HepG2 (cell line): ENCODE data around the gene VAC14. TPM values are rescaled to one million over a fixed set of nuclear protein-coding genes. Genes with fewer than 3 reads are reported as not detected.
A peak's percentile ranks its signal among the peaks of the same experiment; 100 is the strongest.

ENCODE experiments used
- ARNTL ChIP-seq: sonication (generic); formaldehyde crosslinking; IDR thresholded peaks from 2 replicates; pipeline ENCODE4 v1.4.0; 2020; ENCODE audit warnings: mild to moderate bottlenecking, missing genetic modification reagents
- CCAR2 ChIP-seq: fragments of 200-400 bp; formaldehyde crosslinking; optimal IDR thresholded peaks from 2 replicates; pipeline ENCODE3; 2018; ENCODE audit warnings: low read depth, mild to moderate bottlenecking, low read length, moderate library complexity
- DNMT1 ChIP-seq: sonication (generic); formaldehyde crosslinking; IDR thresholded peaks from 2 replicates; pipeline ENCODE4 v1.5.1; 2020; ENCODE audit warnings: mild to moderate bottlenecking, missing genetic modification reagents
- FOXA1 ChIP-seq, 2 experiments: fragments of 450-650 bp in 1 of 2; sonication (generic) in 1 of 2; formaldehyde crosslinking in 1 of 2; IDR thresholded peaks; 2 replicates each; pipeline versions ENCODE4 v1.4.0 to v1.6.1; 2016 to 2020; ENCODE audit warnings: missing genetic modification reagents in 1 of 2
- HNRNPLL ChIP-seq: fragments of 200-400 bp; formaldehyde crosslinking; IDR thresholded peaks from 2 replicates; pipeline ENCODE4 v1.6.1; 2017; ENCODE audit warnings: mild to moderate bottlenecking, low read depth, low read length; ENCODE audit not compliant: poor library complexity, severe bottlenecking
- LCORL ChIP-seq, 2 experiments: fragments of 450-650 bp in 1 of 2; sonication (generic) in 1 of 2; formaldehyde crosslinking in 1 of 2; IDR thresholded peaks; 2 replicates each; pipeline versions ENCODE4 v1.5.0 to v1.6.1; 2017 to 2020; ENCODE audit warnings: antibody characterized with exemption in 1 of 2, missing genetic modification reagents in 1 of 2
- NFATC3 ChIP-seq: sonication (generic); formaldehyde crosslinking; IDR thresholded peaks from 2 replicates; pipeline ENCODE4 v1.5.1; 2020; ENCODE audit warnings: mild to moderate bottlenecking, missing genetic modification reagents
- RCOR2 ChIP-seq: IDR thresholded peaks from 2 replicates; pipeline ENCODE4 v1.6.1; 2016; ENCODE audit warnings: missing biosample characterization, missing genetic modification reagents
- TBP ChIP-seq: sonication (generic); formaldehyde crosslinking; IDR thresholded peaks from 2 replicates; pipeline ENCODE4 v1.5.0; 2020; ENCODE audit warnings: missing genetic modification reagents
- TCF7 ChIP-seq: sonication (generic); IDR thresholded peaks from 2 replicates; pipeline ENCODE4 v1.6.1; 2016; ENCODE audit warnings: antibody characterized with exemption, low read depth
- ZMYM3 ChIP-seq: sonication (generic); formaldehyde crosslinking; IDR thresholded peaks from 2 replicates; pipeline ENCODE4 v1.5.1; 2020; ENCODE audit warnings: mild to moderate bottlenecking, missing genetic modification reagents
- ZNF563 ChIP-seq: sonication (generic); formaldehyde crosslinking; IDR thresholded peaks from 2 replicates; pipeline ENCODE4 v1.8.0; 2022; ENCODE audit warnings: mild to moderate bottlenecking, moderate library complexity, missing genetic modification reagents
- ZNF616 ChIP-seq: sonication (generic); formaldehyde crosslinking; IDR thresholded peaks from 2 replicates; pipeline ENCODE4 v1.5.0; 2020; ENCODE audit warnings: low read depth, mild to moderate bottlenecking, missing genetic modification reagents
- ZNF883 ChIP-seq: sonication (generic); formaldehyde crosslinking; IDR thresholded peaks from 2 replicates; pipeline ENCODE4 v1.5.1; 2020; ENCODE audit warnings: mild to moderate bottlenecking, missing genetic modification reagents; ENCODE audit errors: not compliant biosample characterization
- ZSCAN20 ChIP-seq: sonication (generic); formaldehyde crosslinking; IDR thresholded peaks from 2 replicates; pipeline ENCODE4 v1.4.0; 2020; ENCODE audit warnings: missing genetic modification reagents, mild to moderate bottlenecking, borderline replicate concordance
- polyA plus RNA-seq, 8 experiments: library from polyadenylated mRNA; depleted of rRNA in 3 of 8; stranded (reverse) in 7 of 8; unstranded in 1 of 8; fragments of >200 nt; fragmentation: Illumina TruSeq in 4 of 8; extraction: Trizol in 4 of 8; gene quantifications; 2 replicates each; pipeline versions ENCODE4 v1.2.1 to v1.2.3, GENCODE V29; 2011 to 2016; ENCODE audit warnings: low read depth in 4 of 8, missing spikeins in 1 of 8, mixed read lengths in 1 of 8; ENCODE audit not compliant: insufficient read depth in 1 of 8
- total RNA-seq, 5 experiments: library from RNA; depleted of rRNA; stranded (reverse); fragments of >200 nt; fragmentation: Illumina TruSeq; extraction: Trizol; gene quantifications; 2 replicates each; pipeline ENCODE4 v1.2.3, GENCODE V29; 2016; ENCODE audit warnings: low read depth in 1 of 5
- TF ChIP-seq, protein P1 (sequence below): sonication (generic); formaldehyde crosslinking; IDR thresholded peaks from 2 replicates; pipeline ENCODE4 v1.4.0; 2020; ENCODE audit warnings: missing genetic modification reagents, borderline replicate concordance
- TF ChIP-seq, protein P2 (sequence below): sonication (generic); formaldehyde crosslinking; IDR thresholded peaks from 2 replicates; pipeline ENCODE4 v1.4.0; 2020; ENCODE audit warnings: missing genetic modification reagents
- TF ChIP-seq, protein P3 (sequence below): sonication (generic); formaldehyde crosslinking; IDR thresholded peaks from 2 replicates; pipeline ENCODE4 v1.5.0; 2020; ENCODE audit warnings: mild to moderate bottlenecking, missing genetic modification reagents, borderline replicate concordance
- TF ChIP-seq, protein P4 (sequence below): sonication (generic); formaldehyde crosslinking; IDR thresholded peaks from 2 replicates; pipeline ENCODE4 v1.4.0; 2020; ENCODE audit warnings: low read depth, mild to moderate bottlenecking, missing genetic modification reagents
- TF ChIP-seq, protein P5 (sequence below): sonication (generic); formaldehyde crosslinking; conservative IDR thresholded peaks from 2 replicates; pipeline ENCODE4 v1.4.0; 2020; ENCODE audit warnings: missing genetic modification reagents

VAC14 gene
- total and polyA plus RNA-seq, 2 of the 13 experiments (the other 11 are each of a cell fraction or from before 2014, with no cell fraction given): 23.5 to 24.6 TPM

DNA sequence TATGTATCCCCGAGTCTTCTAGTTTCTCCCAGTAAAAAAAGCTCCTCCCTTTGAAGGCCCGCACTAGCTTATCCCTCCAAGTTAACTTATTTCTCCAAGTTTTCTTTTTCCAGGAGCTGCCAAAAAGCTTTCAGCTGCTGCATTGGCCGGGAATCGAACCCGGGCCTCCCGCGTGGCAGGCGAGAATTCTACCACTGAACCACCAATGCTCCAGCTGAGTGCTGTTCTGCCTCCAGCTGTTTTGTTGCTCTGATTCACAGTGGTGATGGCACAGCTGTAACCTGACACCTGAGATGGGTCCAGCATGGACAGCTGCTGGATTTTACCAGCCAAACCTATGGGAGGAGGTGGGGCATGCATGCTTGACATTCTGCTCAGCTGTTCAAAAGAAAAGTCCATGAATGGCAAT, 22.1 kb downstream of the VAC14 start (continued):
- TF ChIP-seq CCAR2 (no peak), ZNF616 (CRISPR knock-in tag) (no peak), ZNF563 (CRISPR knock-in tag) (no peak), ZMYM3 (no peak), DNMT1 (no peak), LCORL (IDR thresholded peaks at IDR 0.05) (no peak), LCORL (CRISPR knock-in tag; IDR thresholded peaks at IDR 0.05) (no peak), TCF7 (no peak), HNRNPLL (no peak), ZNF883 (no peak), NFATC3 (CRISPR knock-in tag) (no peak), RCOR2 (CRISPR knock-in tag) (no peak), FOXA1 (IDR thresholded peaks at IDR 0.05) (no peak), FOXA1 (CRISPR knock-in tag; IDR thresholded peaks at IDR 0.05) (no peak), ZSCAN20 (CRISPR knock-in tag) (no peak), ARNTL (no peak), TBP (CRISPR knock-in tag) (no peak)
- TF ChIP-seq, protein P1, sequence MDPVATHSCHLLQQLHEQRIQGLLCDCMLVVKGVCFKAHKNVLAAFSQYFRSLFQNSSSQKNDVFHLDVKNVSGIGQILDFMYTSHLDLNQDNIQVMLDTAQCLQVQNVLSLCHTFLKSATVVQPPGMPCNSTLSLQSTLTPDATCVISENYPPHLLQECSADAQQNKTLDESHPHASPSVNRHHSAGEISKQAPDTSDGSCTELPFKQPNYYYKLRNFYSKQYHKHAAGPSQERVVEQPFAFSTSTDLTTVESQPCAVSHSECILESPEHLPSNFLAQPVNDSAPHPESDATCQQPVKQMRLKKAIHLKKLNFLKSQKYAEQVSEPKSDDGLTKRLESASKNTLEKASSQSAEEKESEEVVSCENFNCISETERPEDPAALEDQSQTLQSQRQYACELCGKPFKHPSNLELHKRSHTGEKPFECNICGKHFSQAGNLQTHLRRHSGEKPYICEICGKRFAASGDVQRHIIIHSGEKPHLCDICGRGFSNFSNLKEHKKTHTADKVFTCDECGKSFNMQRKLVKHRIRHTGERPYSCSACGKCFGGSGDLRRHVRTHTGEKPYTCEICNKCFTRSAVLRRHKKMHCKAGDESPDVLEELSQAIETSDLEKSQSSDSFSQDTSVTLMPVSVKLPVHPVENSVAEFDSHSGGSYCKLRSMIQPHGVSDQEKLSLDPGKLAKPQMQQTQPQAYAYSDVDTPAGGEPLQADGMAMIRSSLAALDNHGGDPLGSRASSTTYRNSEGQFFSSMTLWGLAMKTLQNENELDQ (CRISPR knock-in tag): no peak
- TF ChIP-seq, protein P2, sequence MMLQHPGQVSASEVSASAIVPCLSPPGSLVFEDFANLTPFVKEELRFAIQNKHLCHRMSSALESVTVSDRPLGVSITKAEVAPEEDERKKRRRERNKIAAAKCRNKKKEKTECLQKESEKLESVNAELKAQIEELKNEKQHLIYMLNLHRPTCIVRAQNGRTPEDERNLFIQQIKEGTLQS (CRISPR knock-in tag): 0 out of 2 replicates have a peak, but pooled peaks have one; percentile 14
- TF ChIP-seq, protein P3, sequence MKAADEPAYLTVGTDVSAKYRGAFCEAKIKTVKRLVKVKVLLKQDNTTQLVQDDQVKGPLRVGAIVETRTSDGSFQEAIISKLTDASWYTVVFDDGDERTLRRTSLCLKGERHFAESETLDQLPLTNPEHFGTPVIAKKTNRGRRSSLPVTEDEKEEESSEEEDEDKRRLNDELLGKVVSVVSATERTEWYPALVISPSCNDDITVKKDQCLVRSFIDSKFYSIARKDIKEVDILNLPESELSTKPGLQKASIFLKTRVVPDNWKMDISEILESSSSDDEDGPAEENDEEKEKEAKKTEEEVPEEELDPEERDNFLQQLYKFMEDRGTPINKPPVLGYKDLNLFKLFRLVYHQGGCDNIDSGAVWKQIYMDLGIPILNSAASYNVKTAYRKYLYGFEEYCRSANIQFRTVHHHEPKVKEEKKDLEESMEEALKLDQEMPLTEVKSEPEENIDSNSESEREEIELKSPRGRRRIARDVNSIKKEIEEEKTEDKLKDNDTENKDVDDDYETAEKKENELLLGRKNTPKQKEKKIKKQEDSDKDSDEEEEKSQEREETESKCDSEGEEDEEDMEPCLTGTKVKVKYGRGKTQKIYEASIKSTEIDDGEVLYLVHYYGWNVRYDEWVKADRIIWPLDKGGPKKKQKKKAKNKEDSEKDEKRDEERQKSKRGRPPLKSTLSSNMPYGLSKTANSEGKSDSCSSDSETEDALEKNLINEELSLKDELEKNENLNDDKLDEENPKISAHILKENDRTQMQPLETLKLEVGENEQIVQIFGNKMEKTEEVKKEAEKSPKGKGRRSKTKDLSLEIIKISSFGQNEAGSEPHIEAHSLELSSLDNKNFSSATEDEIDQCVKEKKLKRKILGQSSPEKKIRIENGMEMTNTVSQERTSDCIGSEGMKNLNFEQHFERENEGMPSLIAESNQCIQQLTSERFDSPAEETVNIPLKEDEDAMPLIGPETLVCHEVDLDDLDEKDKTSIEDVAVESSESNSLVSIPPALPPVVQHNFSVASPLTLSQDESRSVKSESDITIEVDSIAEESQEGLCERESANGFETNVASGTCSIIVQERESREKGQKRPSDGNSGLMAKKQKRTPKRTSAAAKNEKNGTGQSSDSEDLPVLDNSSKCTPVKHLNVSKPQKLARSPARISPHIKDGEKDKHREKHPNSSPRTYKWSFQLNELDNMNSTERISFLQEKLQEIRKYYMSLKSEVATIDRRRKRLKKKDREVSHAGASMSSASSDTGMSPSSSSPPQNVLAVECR (CRISPR knock-in tag): peak; percentile 65
- TF ChIP-seq, protein P4, sequence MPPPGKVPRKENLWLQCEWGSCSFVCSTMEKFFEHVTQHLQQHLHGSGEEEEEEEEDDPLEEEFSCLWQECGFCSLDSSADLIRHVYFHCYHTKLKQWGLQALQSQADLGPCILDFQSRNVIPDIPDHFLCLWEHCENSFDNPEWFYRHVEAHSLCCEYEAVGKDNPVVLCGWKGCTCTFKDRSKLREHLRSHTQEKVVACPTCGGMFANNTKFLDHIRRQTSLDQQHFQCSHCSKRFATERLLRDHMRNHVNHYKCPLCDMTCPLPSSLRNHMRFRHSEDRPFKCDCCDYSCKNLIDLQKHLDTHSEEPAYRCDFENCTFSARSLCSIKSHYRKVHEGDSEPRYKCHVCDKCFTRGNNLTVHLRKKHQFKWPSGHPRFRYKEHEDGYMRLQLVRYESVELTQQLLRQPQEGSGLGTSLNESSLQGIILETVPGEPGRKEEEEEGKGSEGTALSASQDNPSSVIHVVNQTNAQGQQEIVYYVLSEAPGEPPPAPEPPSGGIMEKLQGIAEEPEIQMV (CRISPR knock-in tag): no peak
- TF ChIP-seq, protein P5, sequence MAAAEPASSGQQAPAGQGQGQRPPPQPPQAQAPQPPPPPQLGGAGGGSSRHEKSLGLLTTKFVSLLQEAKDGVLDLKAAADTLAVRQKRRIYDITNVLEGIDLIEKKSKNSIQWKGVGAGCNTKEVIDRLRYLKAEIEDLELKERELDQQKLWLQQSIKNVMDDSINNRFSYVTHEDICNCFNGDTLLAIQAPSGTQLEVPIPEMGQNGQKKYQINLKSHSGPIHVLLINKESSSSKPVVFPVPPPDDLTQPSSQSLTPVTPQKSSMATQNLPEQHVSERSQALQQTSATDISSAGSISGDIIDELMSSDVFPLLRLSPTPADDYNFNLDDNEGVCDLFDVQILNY (CRISPR knock-in tag): no peak
